ENCODE measurements around the gene BUB1B. TPM values are rescaled to one million over a fixed set of nuclear protein-coding genes. Genes with fewer than 3 reads are reported as not detected.

Gene BUB1B
- polyA plus RNA-seq, 1 donor from 2014 or later: 50.0 TPM

DNA sequence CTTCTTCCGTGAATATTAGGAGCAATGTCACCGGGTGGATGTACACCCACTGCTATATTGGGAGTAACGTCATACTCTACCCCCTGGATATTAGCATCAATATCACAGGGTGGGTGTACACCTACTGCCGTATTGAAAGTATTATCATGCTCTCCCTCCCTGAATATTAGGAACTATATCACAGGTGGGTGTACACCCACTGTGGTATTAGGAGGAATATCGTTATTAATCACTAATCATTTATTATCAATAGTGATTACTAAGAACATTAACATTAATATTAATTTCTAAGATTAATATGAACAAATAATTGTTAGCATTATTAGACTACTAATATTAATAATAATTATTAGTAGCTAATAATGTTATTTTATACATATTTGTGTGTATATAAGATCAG, 30.8 kb upstream of the BUB1B start:
- H3F3A ChIP-seq (ENCODE audit: insufficient read depth, low read length, poor library complexity, severe bottlenecking): no peaks in the 10 kb centered on the region
- H4K20me1 ChIP-seq (ENCODE audit: insufficient read depth): no peaks in the 10 kb centered on the region
- no peak overlapping the region for H3K27ac ChIP-seq (ENCODE audit: low read length)
- no peak for TF ChIP-seq RAD21 (conservative IDR thresholded peaks at IDR 0.05)
- no peak for TF ChIP-seq POLR2AphosphoS5 (IDR thresholded peaks at IDR 0.05)
- TF ChIP-seq EZH2 (IDR thresholded peaks at IDR 0.05; ENCODE audit: borderline replicate concordance, insufficient read depth, low read length, poor library complexity, severe bottlenecking): no peak
- TF ChIP-seq EP300 (conservative IDR thresholded peaks at IDR 0.05; ENCODE audit: poor library complexity, severe bottlenecking): no peak
- TF ChIP-seq, protein P1, sequence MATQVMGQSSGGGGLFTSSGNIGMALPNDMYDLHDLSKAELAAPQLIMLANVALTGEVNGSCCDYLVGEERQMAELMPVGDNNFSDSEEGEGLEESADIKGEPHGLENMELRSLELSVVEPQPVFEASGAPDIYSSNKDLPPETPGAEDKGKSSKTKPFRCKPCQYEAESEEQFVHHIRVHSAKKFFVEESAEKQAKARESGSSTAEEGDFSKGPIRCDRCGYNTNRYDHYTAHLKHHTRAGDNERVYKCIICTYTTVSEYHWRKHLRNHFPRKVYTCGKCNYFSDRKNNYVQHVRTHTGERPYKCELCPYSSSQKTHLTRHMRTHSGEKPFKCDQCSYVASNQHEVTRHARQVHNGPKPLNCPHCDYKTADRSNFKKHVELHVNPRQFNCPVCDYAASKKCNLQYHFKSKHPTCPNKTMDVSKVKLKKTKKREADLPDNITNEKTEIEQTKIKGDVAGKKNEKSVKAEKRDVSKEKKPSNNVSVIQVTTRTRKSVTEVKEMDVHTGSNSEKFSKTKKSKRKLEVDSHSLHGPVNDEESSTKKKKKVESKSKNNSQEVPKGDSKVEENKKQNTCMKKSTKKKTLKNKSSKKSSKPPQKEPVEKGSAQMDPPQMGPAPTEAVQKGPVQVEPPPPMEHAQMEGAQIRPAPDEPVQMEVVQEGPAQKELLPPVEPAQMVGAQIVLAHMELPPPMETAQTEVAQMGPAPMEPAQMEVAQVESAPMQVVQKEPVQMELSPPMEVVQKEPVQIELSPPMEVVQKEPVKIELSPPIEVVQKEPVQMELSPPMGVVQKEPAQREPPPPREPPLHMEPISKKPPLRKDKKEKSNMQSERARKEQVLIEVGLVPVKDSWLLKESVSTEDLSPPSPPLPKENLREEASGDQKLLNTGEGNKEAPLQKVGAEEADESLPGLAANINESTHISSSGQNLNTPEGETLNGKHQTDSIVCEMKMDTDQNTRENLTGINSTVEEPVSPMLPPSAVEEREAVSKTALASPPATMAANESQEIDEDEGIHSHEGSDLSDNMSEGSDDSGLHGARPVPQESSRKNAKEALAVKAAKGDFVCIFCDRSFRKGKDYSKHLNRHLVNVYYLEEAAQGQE (IDR thresholded peaks at IDR 0.05; ENCODE audit: borderline replicate concordance): no peak
- no peak for TF ChIP-seq TAF1 (IDR thresholded peaks at IDR 0.05; ENCODE audit: low read depth)
- TF ChIP-seq SMC3 (conservative IDR thresholded peaks at IDR 0.05; ENCODE audit: poor library complexity): no peak
- TF ChIP-seq MXI1 (conservative IDR thresholded peaks at IDR 0.05; ENCODE audit: poor library complexity, severe bottlenecking): no peak
- TF ChIP-seq, protein P2, sequence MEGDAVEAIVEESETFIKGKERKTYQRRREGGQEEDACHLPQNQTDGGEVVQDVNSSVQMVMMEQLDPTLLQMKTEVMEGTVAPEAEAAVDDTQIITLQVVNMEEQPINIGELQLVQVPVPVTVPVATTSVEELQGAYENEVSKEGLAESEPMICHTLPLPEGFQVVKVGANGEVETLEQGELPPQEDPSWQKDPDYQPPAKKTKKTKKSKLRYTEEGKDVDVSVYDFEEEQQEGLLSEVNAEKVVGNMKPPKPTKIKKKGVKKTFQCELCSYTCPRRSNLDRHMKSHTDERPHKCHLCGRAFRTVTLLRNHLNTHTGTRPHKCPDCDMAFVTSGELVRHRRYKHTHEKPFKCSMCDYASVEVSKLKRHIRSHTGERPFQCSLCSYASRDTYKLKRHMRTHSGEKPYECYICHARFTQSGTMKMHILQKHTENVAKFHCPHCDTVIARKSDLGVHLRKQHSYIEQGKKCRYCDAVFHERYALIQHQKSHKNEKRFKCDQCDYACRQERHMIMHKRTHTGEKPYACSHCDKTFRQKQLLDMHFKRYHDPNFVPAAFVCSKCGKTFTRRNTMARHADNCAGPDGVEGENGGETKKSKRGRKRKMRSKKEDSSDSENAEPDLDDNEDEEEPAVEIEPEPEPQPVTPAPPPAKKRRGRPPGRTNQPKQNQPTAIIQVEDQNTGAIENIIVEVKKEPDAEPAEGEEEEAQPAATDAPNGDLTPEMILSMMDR (IDR thresholded peaks at IDR 0.05; ENCODE audit: poor library complexity, severe bottlenecking): no peak
- no peaks in the 10 kb centered on the region for H3K9me3 ChIP-seq (ENCODE audit: low read length)
- H3K36me3 ChIP-seq (ENCODE audit: insufficient read depth, low read length): no peaks in the 10 kb centered on the region
- H3K27me3 ChIP-seq (ENCODE audit: insufficient read depth, low read depth, low read length): no peaks in the 10 kb centered on the region
- H3K4me2 ChIP-seq (ENCODE audit: low read length): no peak overlapping the region
- H3K4me3 ChIP-seq (ENCODE audit: low read length): no peak overlapping the region
- no peaks in the 10 kb centered on the region for H3K79me2 ChIP-seq (replicated peaks; ENCODE audit: insufficient read depth, low read length)
- H3K9ac ChIP-seq (ENCODE audit: low read length): no peak overlapping the region
- no peaks in the 10 kb centered on the region for H3K9me2 ChIP-seq (ENCODE audit: insufficient read depth, low read length)
- H2AFZ ChIP-seq (ENCODE audit: low read depth, low read length): no peak overlapping the region

DNA sequence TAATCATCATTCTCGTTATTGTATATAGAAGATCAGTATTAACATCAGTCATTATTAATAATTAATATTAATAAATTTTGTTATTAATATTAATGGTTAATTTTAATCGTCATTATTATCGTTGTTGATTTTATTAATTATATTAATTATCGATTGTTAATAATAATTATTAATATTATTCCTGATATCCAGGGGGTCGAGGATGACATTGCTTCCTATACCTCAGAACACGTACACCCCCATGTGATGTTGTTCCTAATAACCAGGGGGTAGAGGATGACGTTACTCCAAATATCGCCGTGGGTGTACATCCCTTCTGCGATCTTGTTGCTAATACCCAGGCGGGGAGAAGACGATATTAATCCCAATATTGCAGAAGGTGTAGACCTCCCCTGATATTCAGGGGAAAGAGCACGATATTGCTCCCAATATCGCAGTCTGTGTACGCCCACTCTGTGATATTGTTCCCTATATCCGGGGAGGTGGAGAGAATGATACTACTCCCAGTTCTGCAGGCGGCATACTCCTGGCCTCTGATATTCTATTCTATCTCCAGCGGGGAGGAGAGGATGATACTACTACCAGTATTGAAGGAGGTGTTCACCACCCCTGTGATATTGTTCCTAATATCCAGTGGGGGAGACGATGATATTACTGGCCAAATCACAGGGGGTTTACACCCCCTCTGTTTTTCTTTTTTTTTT, 29.9 kb upstream of the BUB1B start:
- Histone ChIP-seq H3K36me3 (ENCODE audit: insufficient read depth, low read length) (no peaks in the 10 kb centered on the region), H3K9me2 (ENCODE audit: insufficient read depth, low read length) (no peaks in the 10 kb centered on the region), H3K4me3 (ENCODE audit: low read length) (no peak overlapping the region), H3K9ac (ENCODE audit: low read length) (no peak overlapping the region), H3K9me3 (ENCODE audit: low read length) (no peaks in the 10 kb centered on the region), H3K27ac (ENCODE audit: low read length) (no peak overlapping the region), H3K4me2 (ENCODE audit: low read length) (no peak overlapping the region), H3F3A (ENCODE audit: insufficient read depth, low read length, poor library complexity, severe bottlenecking) (no peaks in the 10 kb centered on the region), H2AFZ (ENCODE audit: low read depth, low read length) (no peak overlapping the region), H3K27me3 (ENCODE audit: insufficient read depth, low read depth, low read length) (no peaks in the 10 kb centered on the region), H4K20me1 (ENCODE audit: insufficient read depth) (no peaks in the 10 kb centered on the region), H3K79me2 (replicated peaks; ENCODE audit: insufficient read depth, low read length) (no peaks in the 10 kb centered on the region)
- TF ChIP-seq SMC3 (conservative IDR thresholded peaks at IDR 0.05; ENCODE audit: poor library complexity) (no peak), RAD21 (conservative IDR thresholded peaks at IDR 0.05) (no peak), EZH2 (IDR thresholded peaks at IDR 0.05; ENCODE audit: borderline replicate concordance, insufficient read depth, low read length, poor library complexity, severe bottlenecking) (no peak), POLR2AphosphoS5 (IDR thresholded peaks at IDR 0.05) (no peak), TAF1 (IDR thresholded peaks at IDR 0.05; ENCODE audit: low read depth) (no peak), MXI1 (conservative IDR thresholded peaks at IDR 0.05; ENCODE audit: poor library complexity, severe bottlenecking) (no peak), EP300 (conservative IDR thresholded peaks at IDR 0.05; ENCODE audit: poor library complexity, severe bottlenecking) (no peak)
- TF ChIP-seq, protein P1 (IDR thresholded peaks at IDR 0.05; ENCODE audit: borderline replicate concordance): no peak
- TF ChIP-seq, protein P2 (IDR thresholded peaks at IDR 0.05; ENCODE audit: poor library complexity, severe bottlenecking): no peak
